Activated T-helper 2 cell treated with anti-CD3 and anti-CD28 coated beads, Interferon-gamma antibody, Interleukin-2, Interleukin-4, amounts not matched to agents 10 μg/mL and 5 μg/mL and 100 μg/mL, durations not matched to agents 14 hours and 24 hours and 36 hours (primary cell): Measurements from ENCODE around the gene RPUSD1. TPM values are rescaled to one million over a fixed set of nuclear protein-coding genes. Genes with fewer than 3 reads are reported as not detected.

Experiments used
- DNase-seq: peaks from one replicate; pipeline ENCODE4 v3.0.0; 2021; ENCODE audit warnings: low spot score
- H3K27ac Mint-ChIP-seq: one replicate; pipeline ENCODE4 v1.8.0; 2021; ENCODE audit warnings: mixed read lengths
- H3K27me3 Mint-ChIP-seq: one replicate; pipeline ENCODE4 v1.8.0; 2021; ENCODE audit warnings: low read depth, mixed read lengths
- H3K36me3 Mint-ChIP-seq: one replicate; pipeline ENCODE4 v1.8.0; 2021; ENCODE audit warnings: low read depth, mixed read lengths
- H3K4me1 Mint-ChIP-seq: one replicate; pipeline ENCODE4 v1.8.0; 2021; ENCODE audit warnings: low read depth, mixed read lengths
- H3K4me3 Mint-ChIP-seq: one replicate; pipeline ENCODE4 v1.8.0; 2021; ENCODE audit warnings: low read depth, mild to moderate bottlenecking, moderate library complexity, mixed read lengths
- H3K9me3 Mint-ChIP-seq: one replicate; pipeline ENCODE4 v1.8.0; 2021; ENCODE audit warnings: mixed read lengths
- intact Hi-C: fragments of 100-400 bp; cut with micrococcal nuclease; formaldehyde crosslinking; loops from one replicate; pipeline ENCODE4 v1.15.1; 2023
- total RNA-seq: library from RNA; stranded (reverse); gene quantifications from 2 replicates; pipeline ENCODE4 v1.2.3, GENCODE V29; 2022

The RPUSD1 gene
- total RNA-seq, 1 donor from 2014 or later: 35.3 TPM

DNA sequence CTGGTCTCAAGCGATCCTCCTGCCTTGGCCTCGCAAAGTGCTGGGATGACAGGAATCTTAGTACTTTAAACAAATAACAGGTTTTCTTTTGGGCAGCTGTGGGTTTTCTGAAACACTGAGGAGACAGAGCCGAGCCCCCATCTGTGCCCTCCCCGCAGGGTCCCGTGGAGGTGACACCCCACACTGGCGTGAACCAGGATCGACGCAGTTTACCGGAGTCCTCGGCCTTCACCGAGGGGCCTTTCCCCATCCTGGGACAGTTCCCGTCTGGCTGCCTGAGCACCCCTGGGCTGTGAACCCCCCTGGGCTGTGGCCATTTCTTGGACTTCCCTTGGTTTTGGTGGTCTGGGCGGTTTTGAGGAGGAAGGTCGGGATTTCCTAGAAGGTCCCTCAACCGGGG lies 27.7 kb upstream of the RPUSD1 start:
- Mint-ChIP-seq H3K27me3 (peaks cover 15% of the 10 kb centered on the region), H3K36me3 (no peaks in the 10 kb centered on the region), H3K9me3 (no peaks in the 10 kb centered on the region), H3K4me3 (no peak overlapping the region), H3K27ac (no peak overlapping the region), H3K4me1 (peaks cover 10% of the 10 kb centered on the region)
- DNase-seq: no peak
- intact Hi-C loops: no loop called here

DNA sequence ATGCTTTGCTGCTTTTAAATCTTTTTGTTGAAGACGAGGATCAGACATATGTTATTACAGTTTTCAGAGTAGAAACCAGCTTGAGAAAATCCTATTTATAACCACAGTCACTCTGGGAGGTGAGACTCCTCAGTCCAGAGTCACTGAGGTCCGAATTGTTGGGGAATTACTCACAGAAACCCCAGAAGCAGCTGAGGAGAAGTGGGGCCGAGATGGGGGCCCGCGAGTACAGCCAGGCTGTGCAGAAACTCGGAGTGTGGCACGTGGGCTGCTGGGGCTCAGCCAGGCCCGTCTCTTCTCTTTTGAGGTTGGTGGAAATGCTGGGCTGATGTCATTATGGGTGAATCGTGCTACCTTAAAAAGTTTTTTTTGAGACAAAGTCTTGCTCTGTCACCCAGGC lies 26.8 kb upstream of the RPUSD1 start:
- Mint-ChIP-seq H3K36me3 (no peaks in the 10 kb centered on the region), H3K27me3 (peaks cover 15% of the 10 kb centered on the region), H3K9me3 (no peaks in the 10 kb centered on the region), H3K4me1 (peaks cover 8% of the 10 kb centered on the region), H3K4me3 (no peak overlapping the region), H3K27ac (no peak overlapping the region)
- DNase-seq: no peak
- intact Hi-C loops: no loop called here

DNA sequence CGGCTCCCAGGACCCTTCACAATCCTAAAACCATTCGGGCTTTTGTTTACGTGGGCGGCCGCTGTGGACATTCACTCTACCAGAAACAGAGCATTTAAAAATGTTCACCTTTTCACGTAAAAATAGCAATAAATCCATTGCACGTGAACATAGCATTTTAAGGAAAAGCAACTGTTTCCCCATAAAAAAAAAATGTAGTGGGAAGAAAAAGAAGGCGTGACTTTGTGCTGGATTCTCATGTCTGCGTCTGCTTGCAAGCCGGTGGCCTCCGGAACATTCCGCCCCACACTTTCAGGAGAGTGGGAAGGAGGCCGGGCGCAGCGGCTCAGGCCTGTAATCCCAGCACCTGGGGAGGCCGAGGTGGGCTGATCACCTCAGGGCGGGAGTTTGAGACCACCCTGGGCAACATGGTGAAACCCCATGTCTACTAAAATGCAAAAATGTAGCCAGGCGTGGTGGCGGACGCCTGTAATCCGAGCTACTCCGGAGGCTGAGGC lies 25.8 kb upstream of the RPUSD1 start:
- intact Hi-C loops: loop anchor here (2.0 kb wide), 1 partner anchor 243 kb away; no protein-coding TSS in a partner anchor

DNA sequence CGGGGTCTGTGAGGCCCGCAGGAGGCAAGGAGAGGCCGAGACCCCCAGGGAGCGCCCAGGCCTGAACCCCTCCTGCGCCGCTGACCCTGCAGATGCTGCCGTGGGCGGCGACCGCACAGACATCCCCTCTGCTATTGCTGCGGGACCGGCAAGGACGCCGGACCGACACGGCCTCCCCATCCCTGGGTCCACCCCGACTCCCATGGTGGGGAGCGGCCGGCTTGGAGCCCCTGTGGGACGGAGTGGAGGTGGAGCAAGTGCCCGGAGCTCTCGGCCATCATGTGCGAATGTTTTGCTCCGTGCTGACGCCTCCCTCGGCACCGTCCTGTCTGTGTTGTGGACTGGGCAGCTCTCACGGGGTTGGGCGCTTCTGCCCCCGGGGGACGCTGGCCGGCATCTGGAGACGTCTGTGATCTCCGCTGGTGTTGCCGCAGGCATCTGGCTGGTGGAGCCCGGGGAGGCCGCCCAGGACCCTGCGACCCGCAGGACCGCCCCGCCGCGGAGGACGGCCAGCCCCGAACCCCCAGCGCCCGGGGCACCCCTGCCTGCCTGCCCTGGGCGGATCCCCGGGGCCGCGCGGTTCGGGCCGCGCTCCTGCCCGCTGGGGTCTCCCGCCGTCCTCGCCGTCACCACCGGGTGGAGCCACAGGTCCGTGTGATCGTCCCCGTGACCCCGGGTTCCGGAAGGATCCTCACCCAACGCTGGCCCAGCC lies 25.2 kb upstream of the RPUSD1 start:
- Mint-ChIP-seq H3K4me1 (peaks cover 4% of the 10 kb centered on the region), H3K27me3 (peaks cover 15% of the 10 kb centered on the region), H3K27ac (no peak overlapping the region), H3K9me3 (no peaks in the 10 kb centered on the region), H3K4me3 (no peak overlapping the region), H3K36me3 (no peaks in the 10 kb centered on the region)
- peak; percentile 40 for DNase-seq
- intact Hi-C loops: loop anchor here (2.0 kb wide), 1 partner anchor 243 kb away; no protein-coding TSS in a partner anchor

More for the DNA sequence above, 25.8 kb upstream of the RPUSD1 start:
- Mint-ChIP-seq H3K27ac (no peak overlapping the region), H3K27me3 (peaks cover 15% of the 10 kb centered on the region), H3K4me3 (no peak overlapping the region), H3K9me3 (no peaks in the 10 kb centered on the region), H3K36me3 (no peaks in the 10 kb centered on the region), H3K4me1 (no peaks in the 10 kb centered on the region)
- no peak for DNase-seq

DNA sequence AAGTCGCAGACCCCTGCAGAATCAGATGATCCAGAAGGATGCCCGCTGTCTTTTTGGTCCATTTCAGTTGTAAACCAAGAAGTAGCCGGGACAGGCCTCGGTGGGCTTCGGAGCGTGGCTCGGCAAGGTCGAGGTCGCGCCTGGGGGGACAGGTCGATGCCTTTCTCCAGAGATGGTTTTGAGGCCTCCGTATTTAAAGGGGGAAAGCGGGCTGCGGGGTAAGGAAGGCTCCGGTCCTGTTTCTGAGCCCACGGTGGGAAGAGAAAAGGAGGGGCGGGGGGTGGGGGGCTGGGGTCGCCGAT lies 19.9 kb upstream of the RPUSD1 start:
- no peak for DNase-seq
- H3K9me3 Mint-ChIP-seq: no peaks in the 10 kb centered on the region
- H3K4me3 Mint-ChIP-seq: peak overlapping the region; percentile 99
- peaks cover 3% of the 10 kb centered on the region for H3K36me3 Mint-ChIP-seq
- peaks cover 10% of the 10 kb centered on the region for H3K4me1 Mint-ChIP-seq
- intact Hi-C loops: loop anchor here (10.0 kb wide), 1 partner anchor 157 kb away; no protein-coding TSS in a partner anchor
- H3K27me3 Mint-ChIP-seq: peaks cover 8% of the 10 kb centered on the region
- peak overlapping the region; percentile 96 for H3K27ac Mint-ChIP-seq

DNA sequence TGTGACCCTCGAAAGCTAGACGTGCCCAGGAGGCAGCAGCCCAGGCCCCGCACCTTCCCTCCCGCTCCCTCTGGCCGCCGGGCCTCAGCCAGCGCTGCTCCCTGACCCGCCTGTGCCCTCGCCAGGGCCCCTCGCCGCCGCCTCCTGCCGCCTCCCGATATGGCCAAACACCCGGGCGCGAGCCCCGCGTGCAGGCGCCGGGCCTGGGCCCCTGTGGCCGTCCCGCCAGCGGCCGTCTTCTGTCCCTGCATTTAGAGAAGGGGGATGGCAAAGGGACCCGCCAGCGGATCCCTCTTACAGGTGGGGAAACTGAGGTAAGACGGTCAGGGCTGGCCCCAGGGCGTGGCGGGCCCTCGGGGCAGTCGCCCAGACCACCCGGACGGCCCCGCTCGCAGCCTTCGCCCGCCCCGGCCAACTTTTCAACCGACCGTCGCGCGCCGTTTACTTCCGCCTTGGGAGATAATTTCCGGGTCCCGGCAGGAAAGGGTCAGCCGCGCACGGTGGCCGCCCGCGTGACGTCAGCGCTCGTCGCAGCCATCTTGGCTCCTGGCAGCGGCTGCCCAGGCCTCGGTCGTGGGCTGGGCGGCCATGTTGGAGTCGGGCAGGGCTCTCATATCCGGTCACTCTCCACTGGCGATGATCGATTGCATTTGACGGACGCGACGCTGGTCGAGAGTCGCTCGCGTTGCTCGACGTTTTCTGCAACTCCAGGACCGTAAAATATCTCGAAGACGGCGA lies 19.3 kb upstream of the RPUSD1 start:
- H3K27me3 Mint-ChIP-seq: peaks cover 4% of the 10 kb centered on the region
- H3K4me3 Mint-ChIP-seq: peak overlapping the region; percentile 99
- peaks cover 10% of the 10 kb centered on the region for H3K4me1 Mint-ChIP-seq
- peaks cover 3% of the 10 kb centered on the region for H3K36me3 Mint-ChIP-seq
- intact Hi-C loops: loop anchor here (10.0 kb wide), 1 partner anchor 157 kb away; no protein-coding TSS in a partner anchor
- no peaks in the 10 kb centered on the region for H3K9me3 Mint-ChIP-seq
- H3K27ac Mint-ChIP-seq: peak overlapping the region; percentile 96
- peak; percentile 85 for DNase-seq

DNA sequence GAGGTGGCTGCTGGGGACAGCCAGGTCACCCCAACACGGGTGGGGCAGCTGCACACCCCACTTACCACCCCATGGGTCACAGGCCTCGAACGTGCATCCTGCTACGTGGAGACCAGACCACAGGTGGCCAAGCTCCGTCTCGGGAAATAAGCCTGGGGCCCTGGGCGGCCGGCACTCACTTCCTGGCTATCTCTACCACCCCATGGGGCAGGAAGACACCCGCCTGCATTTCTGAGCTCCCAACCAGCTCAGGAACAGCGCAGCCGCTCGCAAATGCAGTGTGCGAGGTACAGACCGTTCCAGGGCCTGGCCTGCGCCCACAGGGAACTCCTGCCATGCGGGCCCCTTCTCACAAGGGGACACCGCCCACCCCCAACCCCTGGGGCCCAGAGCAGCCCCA lies 17.3 kb upstream of the RPUSD1 start:
- Mint-ChIP-seq H3K9me3 (no peaks in the 10 kb centered on the region), H3K4me3 (no peak overlapping the region), H3K27me3 (peaks cover 5% of the 10 kb centered on the region), H3K36me3 (peaks cover 3% of the 10 kb centered on the region), H3K27ac (no peak overlapping the region), H3K4me1 (peaks cover 10% of the 10 kb centered on the region)
- DNase-seq: no peak
- intact Hi-C loops: loop anchor here (10.0 kb wide), 1 partner anchor 159 kb away; no protein-coding TSS in a partner anchor

DNA sequence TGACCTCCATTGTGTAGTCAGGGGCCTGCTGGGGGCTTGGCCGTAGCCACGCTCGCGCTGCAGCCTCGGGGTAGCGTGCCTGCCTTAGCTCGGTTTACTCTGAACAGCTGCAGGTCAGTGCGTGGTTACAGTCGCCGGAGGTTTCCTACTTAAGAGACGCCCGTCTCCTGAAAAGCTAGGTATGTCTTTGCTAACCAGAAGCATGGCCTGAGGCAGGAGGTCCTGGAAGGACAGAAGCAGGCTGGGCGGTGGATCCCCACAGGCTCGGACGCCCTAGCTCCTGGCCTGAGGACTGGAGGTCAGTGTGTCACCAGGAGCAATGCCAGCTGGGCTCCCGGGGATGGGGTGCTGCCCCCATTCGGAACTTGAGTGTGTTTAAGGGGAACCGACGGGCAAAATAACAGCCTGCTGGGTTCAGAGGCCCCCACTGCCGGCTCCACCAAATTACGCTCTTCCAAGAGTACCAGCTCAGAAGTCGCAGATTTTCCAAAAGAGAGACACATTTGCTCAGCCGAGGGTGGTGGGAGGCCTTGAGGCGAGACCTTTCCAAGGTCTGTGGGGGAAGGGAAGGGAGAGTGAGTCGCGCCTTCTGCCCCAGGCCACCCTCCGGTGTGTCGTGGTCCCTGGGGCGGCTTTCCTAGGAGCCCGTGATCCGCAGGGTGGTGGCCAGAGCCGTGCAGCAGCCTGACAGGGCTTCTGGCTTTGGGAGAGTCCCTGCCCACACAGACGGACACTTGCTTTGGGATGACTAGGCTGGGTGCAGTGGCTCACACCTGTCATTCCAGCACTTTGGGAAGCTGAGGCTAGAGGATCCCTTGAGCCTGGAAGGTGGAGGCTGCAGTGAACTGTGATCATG lies 16.2 kb upstream of the RPUSD1 start:
- no peak for DNase-seq
- Mint-ChIP-seq H3K27me3 (peaks cover 5% of the 10 kb centered on the region), H3K4me3 (peak overlapping the region; percentile 45), H3K36me3 (peaks cover 3% of the 10 kb centered on the region), H3K4me1 (peaks cover 10% of the 10 kb centered on the region), H3K9me3 (no peaks in the 10 kb centered on the region), H3K27ac (no peak overlapping the region)
- intact Hi-C loops: loop anchor here (10.0 kb wide), 1 partner anchor 160 kb away; no protein-coding TSS in a partner anchor

DNA sequence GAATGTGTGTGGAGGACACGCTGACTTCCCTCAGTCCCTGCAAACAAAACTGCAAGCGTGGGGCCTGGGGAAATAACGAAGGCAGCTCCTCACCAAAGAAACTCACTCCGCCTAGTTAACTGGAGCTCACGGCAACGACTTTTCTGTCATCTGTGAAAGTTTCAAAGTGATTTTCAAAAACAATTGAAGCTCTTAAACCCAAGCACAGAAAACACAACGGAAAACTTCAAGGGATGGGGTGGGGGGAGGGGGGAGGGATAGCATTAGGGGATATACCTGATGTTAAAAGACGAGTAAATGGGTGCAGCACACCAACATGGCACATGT lies 15.5 kb upstream of the RPUSD1 start:
- Mint-ChIP-seq H3K36me3 (peaks cover 4% of the 10 kb centered on the region), H3K4me1 (peaks cover 9% of the 10 kb centered on the region), H3K9me3 (no peaks in the 10 kb centered on the region), H3K27me3 (peaks cover 5% of the 10 kb centered on the region), H3K27ac (no peak overlapping the region), H3K4me3 (no peak overlapping the region)
- no peak for DNase-seq
- intact Hi-C loops: loop anchor here (10.0 kb wide), 1 partner anchor 161 kb away; no protein-coding TSS in a partner anchor

DNA sequence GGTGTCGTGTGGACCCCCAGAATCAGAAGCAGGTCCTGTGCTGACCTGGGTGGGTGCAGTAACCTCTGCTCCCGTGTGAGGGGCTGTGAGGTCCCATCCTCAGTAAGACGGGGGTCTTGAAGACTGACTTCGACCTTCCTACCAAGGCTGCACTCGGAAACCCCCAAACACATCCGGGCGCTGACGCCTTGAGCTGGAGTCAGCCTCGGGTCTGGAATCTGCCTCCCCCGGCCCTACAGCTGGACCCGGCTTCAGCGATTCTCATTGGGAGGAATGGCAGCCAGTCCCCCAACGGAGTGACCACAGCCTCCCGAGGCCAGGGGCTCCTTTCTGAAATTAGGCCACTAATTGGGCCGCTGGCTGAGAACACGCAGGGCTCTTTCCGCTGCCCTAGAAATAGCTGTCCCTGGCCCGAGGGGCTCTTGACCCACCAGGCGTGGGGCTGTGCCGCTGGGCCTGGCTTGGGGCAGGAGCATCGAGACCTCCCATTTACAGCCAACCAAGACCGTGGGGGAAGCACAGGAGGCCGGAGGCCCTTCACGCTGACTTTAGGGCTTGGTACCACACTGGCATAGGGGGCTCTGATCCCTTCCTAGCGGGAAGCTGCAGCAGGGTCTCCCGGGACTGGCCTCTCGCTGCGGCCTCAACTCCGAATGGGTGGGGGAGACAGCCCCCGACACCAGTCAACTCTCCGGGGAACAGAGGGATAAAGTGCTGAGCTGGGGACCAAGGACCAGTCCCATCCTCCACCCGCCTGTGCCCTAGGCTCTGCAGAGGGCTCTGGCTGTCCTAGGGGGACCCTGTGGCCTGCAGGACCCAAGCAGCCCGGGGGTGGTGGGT lies 15.0 kb upstream of the RPUSD1 start:
- Mint-ChIP-seq H3K4me3 (no peak overlapping the region), H3K36me3 (peaks cover 9% of the 10 kb centered on the region), H3K27ac (no peak overlapping the region), H3K9me3 (no peaks in the 10 kb centered on the region), H3K4me1 (peaks cover 4% of the 10 kb centered on the region), H3K27me3 (peaks cover 5% of the 10 kb centered on the region)
- no peak for DNase-seq
- intact Hi-C loops: loop anchor here (10.0 kb wide), 1 partner anchor 162 kb away; no protein-coding TSS in a partner anchor

DNA sequence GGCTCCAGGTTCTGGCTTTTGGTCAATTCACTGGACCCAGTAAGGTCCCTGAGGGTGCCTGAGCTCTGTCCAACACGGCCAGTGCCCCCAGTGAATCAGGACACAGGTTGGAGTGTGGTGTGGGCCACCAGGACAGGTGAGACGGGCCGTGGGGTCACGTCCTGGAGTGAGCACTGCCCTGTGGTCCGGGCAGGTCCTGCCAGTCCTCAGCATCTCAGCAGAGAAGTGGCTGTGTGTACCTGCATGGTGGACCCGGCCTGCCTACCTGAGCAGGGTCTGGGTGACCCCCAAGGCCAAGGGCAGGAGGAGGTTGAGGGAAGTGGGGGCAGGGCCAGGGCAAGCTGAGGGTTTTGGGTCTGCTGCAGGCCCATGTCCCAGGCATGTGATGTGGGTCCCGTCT lies 14.3 kb upstream of the RPUSD1 start:
- Mint-ChIP-seq H3K4me1 (no peaks in the 10 kb centered on the region), H3K27ac (no peak overlapping the region), H3K9me3 (no peaks in the 10 kb centered on the region), H3K36me3 (peaks cover 12% of the 10 kb centered on the region), H3K4me3 (no peak overlapping the region), H3K27me3 (peaks cover 5% of the 10 kb centered on the region)
- intact Hi-C loops: loop anchor here (10.0 kb wide), 1 partner anchor 162 kb away; no protein-coding TSS in a partner anchor
- DNase-seq: no peak
